ENCODE data around the gene TTLL9.

Gene TTLL9

GRCh38 chr20:31837896-31838397 is 32.5 kb upstream of the TTLL9 start:
- DNase-seq = no peak

GRCh38 chr20:31838646-31839292 is 31.7 kb upstream of the TTLL9 start:
- DNase-seq = no peak

- DNase-seq = no peak
These were observed 30.5 kb upstream of the TTLL9 start for GRCh38 chr20:31839782-31840487.

- no peak for DNase-seq
These were observed 29.3 kb upstream of the TTLL9 start for GRCh38 chr20:31840906-31841816.

- DNase-seq = no peak
These were observed 28.5 kb upstream of the TTLL9 start for GRCh38 chr20:31841928-31842327.

- DNase-seq = no peak
These were observed 27.8 kb upstream of the TTLL9 start for GRCh38 chr20:31842471-31843157.

GRCh38 chr20:31843288-31843687 is 27.1 kb upstream of the TTLL9 start:
- DNase-seq = no peak

GRCh38 chr20:31843881-31844280 is 26.6 kb upstream of the TTLL9 start:
- no peak for DNase-seq

- DNase-seq = no peak
These were observed 25.6 kb upstream of the TTLL9 start for GRCh38 chr20:31844737-31845299.

GRCh38 chr20:31845300-31845863 is 25.1 kb upstream of the TTLL9 start, which contains the start of gene FOXS1:
Gene FOXS1, minus strand, starts transcription at chr20:31845604. Its CDS starts 62 bp downstream, at chr20:31845542.
- DNase-seq = no peak

- no peak for DNase-seq
These were observed 23.7 kb upstream of the TTLL9 start for GRCh38 chr20:31846793-31847138.

GRCh38 chr20:31848088-31848999 is 22.1 kb upstream of the TTLL9 start:
- no peak for DNase-seq

- DNase-seq = peak; percentile 45
These were observed 21.0 kb upstream of the TTLL9 start for GRCh38 chr20:31849306-31849930.

- DNase-seq = no peak
These were observed 19.0 kb upstream of the TTLL9 start for GRCh38 chr20:31851240-31851955.

- no peak for DNase-seq
These were observed 17.0 kb upstream of the TTLL9 start for GRCh38 chr20:31853481-31853880.

GRCh38 chr20:31856516-31856915 is 13.9 kb upstream of the TTLL9 start:
- no peak for DNase-seq

GRCh38 chr20:31857861-31858759 is 12.3 kb upstream of the TTLL9 start:
- DNase-seq = no peak

- no peak for DNase-seq
These were observed 11.7 kb upstream of the TTLL9 start for GRCh38 chr20:31858760-31859083.
